HCT116 (cell line): ENCODE results near the gene CSH2. TPM values are rescaled to one million over a fixed set of nuclear protein-coding genes. Genes with fewer than 3 reads are reported as not detected.
"Not testable (repeated sequence)": the region's sequence is repeated elsewhere in the genome, so short reads cannot be mapped to it uniquely, and the experiment has no call there.

ENCODE experiments used
- ATAC-seq: fragments of 200-7000 bp; cut with Tn5 transposase; 2 replicates; pipeline ENCODE4 v1.9.1; 2020; ENCODE audit warnings: mild to moderate bottlenecking, moderate library complexity
- BruUV-seq: library from RNA; stranded (reverse); fragments of 400-500 nt; replicated peaks from 2 replicates; lab custom pipeline; 2021; lab: Mats Ljungman, UMichigan
- CTCF ChIA-PET: fragments of 300-600 bp; sonication (Branson Sonifier 250); formaldehyde crosslinking; loops from one replicate; lab custom pipeline; 2021; ENCODE audit warnings: antibody characterized with exemption; lab: Charles Lee
- POLR2A ChIA-PET: fragments of 300-600, 350-600 bp; sonication (Branson Sonifier 250); formaldehyde crosslinking; loops from one replicate; lab custom pipeline; 2021; ENCODE audit warnings: antibody characterized with exemption; lab: Charles Lee
- RAD21 ChIA-PET, 2 experiments: fragments of 300-600 bp; sonication (Branson Sonifier 250); formaldehyde crosslinking; loops; one replicate each; lab custom pipeline; 2023; ENCODE audit warnings: low total read pairs in 2 of 2; ENCODE audit not compliant: uncharacterized antibody in 2 of 2, unreplicated experiment in 2 of 2, low non-redundant PET in 1 of 2; lab: Charles Lee
- DNase-seq: peaks from one replicate; pipeline ENCODE4 v3.0.0-alpha.2; 2010; ENCODE audit warnings: low read depth, low spot score
- H2AFZ ChIP-seq: fragments of 200-600 bp; shearing (Covaris generic), sonication (generic); 2 replicates; pipeline ENCODE4 v1.6.1; 2017; ENCODE audit warnings: low read depth, mixed run types, mixed read lengths, antibody characterized with exemption, low read length; ENCODE audit not compliant: poor library complexity, severe bottlenecking
- H3K27ac ChIP-seq: 2 replicates; pipeline ENCODE4 v1.5.1; 2012; ENCODE audit warnings: low read depth, low read length
- H3K27me3 ChIP-seq: fragments of 200-600 bp; sonication (generic); 2 replicates; pipeline ENCODE4 v1.6.1; 2016; ENCODE audit warnings: mixed run types, low read length, mixed read lengths; ENCODE audit not compliant: insufficient read depth
- H3K36me3 ChIP-seq, 2 experiments: fragments of 200-500 bp in 1 of 2; fragments of 200-600 bp in 1 of 2; sonication (Bioruptor generic) in 1 of 2; sonication (generic) in 1 of 2; 2 replicates each; pipeline versions ENCODE4 v1.5.1 to v1.6.1; 2014 to 2016; ENCODE audit warnings: low read length in 2 of 2, inconsistent platforms in 1 of 2, mixed read lengths in 1 of 2, mixed run types in 1 of 2; ENCODE audit not compliant: insufficient read depth in 2 of 2, control insufficient read depth in 1 of 2
- H3K4me1 ChIP-seq, 2 experiments: fragments of 200-600 bp in 1 of 2; sonication (generic) in 1 of 2; 2 replicates each; pipeline versions ENCODE4 v1.5.1 to v1.6.1; 2012 to 2017; ENCODE audit warnings: low read length in 2 of 2, inconsistent platforms in 1 of 2, mild to moderate bottlenecking in 1 of 2, mixed read lengths in 1 of 2, mixed run types in 1 of 2, moderate library complexity in 1 of 2; ENCODE audit not compliant: insufficient read depth in 2 of 2, control insufficient read depth in 1 of 2
- H3K4me2 ChIP-seq: fragments of 200-600 bp; sonication (generic); 2 replicates; pipeline ENCODE4 v1.6.1; 2017; ENCODE audit warnings: mixed run types, low read length, mixed read lengths
- H3K4me3 ChIP-seq, 2 experiments: fragments of 200-600 bp in 1 of 2; sonication (generic) in 1 of 2; replicated peaks in 1 of 2; 2 replicates each; pipeline ENCODE4 v1.5.1; 2011 to 2016; ENCODE audit warnings: low read length in 2 of 2, control low read depth in 1 of 2, low read depth in 1 of 2, mild to moderate bottlenecking in 1 of 2, mixed read lengths in 1 of 2, mixed run types in 1 of 2
- H3K79me2 ChIP-seq: fragments of 200-600 bp; sonication (generic); 2 replicates; pipeline ENCODE4 v1.6.1; 2017; ENCODE audit warnings: mild to moderate bottlenecking, mixed run types, low read length, moderate library complexity, mixed read lengths; ENCODE audit not compliant: insufficient read depth
- H3K9ac ChIP-seq: fragments of 200-600 bp; sonication (generic); 2 replicates; pipeline ENCODE4 v1.6.1; 2016; ENCODE audit warnings: low read length, mixed read lengths
- H3K9me2 ChIP-seq: fragments of 200-600 bp; sonication (generic), shearing (Covaris generic); 2 replicates; pipeline ENCODE4 v1.6.1; 2017; ENCODE audit warnings: mixed run types, mild to moderate bottlenecking, moderate library complexity; ENCODE audit not compliant: insufficient read depth
- H3K9me3 ChIP-seq, 2 experiments: fragments of 200-500 bp in 1 of 2; fragments of 200-600 bp in 1 of 2; sonication (Bioruptor generic) in 1 of 2; sonication (generic) in 1 of 2; 2 replicates each; pipeline ENCODE4 v1.6.1; 2014 to 2017; ENCODE audit warnings: low read length in 2 of 2, mixed read lengths in 2 of 2, inconsistent platforms in 1 of 2, low read depth in 1 of 2, mild to moderate bottlenecking in 1 of 2, mixed run types in 1 of 2, moderate library complexity in 1 of 2; ENCODE audit not compliant: control insufficient read depth in 1 of 2, insufficient read depth in 1 of 2
- H4K20me1 ChIP-seq: fragments of 200-600 bp; sonication (generic), shearing (Covaris generic); 2 replicates; pipeline ENCODE4 v1.6.1; 2017; ENCODE audit warnings: mixed run types, mild to moderate bottlenecking, moderate library complexity; ENCODE audit not compliant: insufficient read depth
- CTCF ChIP-seq, 3 experiments: fragments of 200-600 bp in 1 of 3; sonication (generic) in 1 of 3; IDR thresholded peaks in 2 of 3; conservative IDR thresholded peaks in 1 of 3; 2 replicates each; pipeline ENCODE4 v1.5.1; 2012 to 2017; ENCODE audit warnings: low read depth in 2 of 3, low read length in 2 of 3, antibody characterized with exemption in 1 of 3, borderline replicate concordance in 1 of 3, control low read depth in 1 of 3, mild to moderate bottlenecking in 1 of 3, mixed read lengths in 1 of 3, mixed run types in 1 of 3, moderate library complexity in 1 of 3; ENCODE audit not compliant: insufficient read depth in 1 of 3
- RAD21 ChIP-seq: IDR thresholded peaks from 2 replicates; pipeline ENCODE4 v1.6.1; 2012; ENCODE audit warnings: low read depth, mild to moderate bottlenecking
- intact Hi-C: fragments of 100-400 bp; cut with micrococcal nuclease; formaldehyde crosslinking; loops from 2 replicates; pipeline ENCODE4 v1.10.0; 2022
- total RNA-seq: library from RNA; stranded (reverse); gene quantifications from one replicate; pipeline ENCODE4 v1.2.1, GENCODE V29; 2021; ENCODE audit not compliant: unreplicated experiment

CSH2 gene
- total RNA-seq, 1 experiment from 2014 or later = not detected

- CTCF ChIA-PET = interaction anchor here (1.1 to 1.7 kb wide), 5 partner anchors 10 to 264 kb away, joined by 3 to 6 read pairs (median 4); partner anchors contain the start of gene GH2
- BruUV-seq, POLR2A ChIA-PET, H3K9me3 ChIP-seq, H3K27me3 ChIP-seq, intact Hi-C loops, H3K27ac ChIP-seq, DNase-seq, H4K20me1 ChIP-seq, H3K9ac ChIP-seq, H3K4me3 ChIP-seq, H3K9me2 ChIP-seq, RAD21 ChIA-PET, H3K79me2 ChIP-seq, H3K36me3 ChIP-seq: not testable (repeated sequence)
- peak; percentile 75 for ATAC-seq
- H2AFZ ChIP-seq = peak overlapping the region; percentile 1
- TF ChIP-seq RAD21 (peak; percentile 24; the same call in 1 of the 2 replicates), CTCF (IDR thresholded peaks at IDR 0.05 in 2 of 3, conservative IDR thresholded peaks at IDR 0.05 in 1 of 3; ENCODE audit: borderline replicate concordance in 1 of 3, insufficient read depth in 1 of 3, low read depth in 2 of 3, low read length in 2 of 3) (peak; percentile 9 to 53 (median 51); a peak in 4 of 6 replicates)
- H3K4me1 ChIP-seq = peaks cover 0 to 13% of the 10 kb centered on the region in 2 experiments; a peak in 2 of 4 replicates
- peak overlapping the region; percentile 4 for H3K4me2 ChIP-seq
Measured at GRCh38 chr17:63869491-63870291, 3.8 kb downstream of the CSH2 start.

- peak; percentile 80 for ATAC-seq
- peak; percentile 1 to 38 (median 12); a peak in 4 of 6 replicates for TF ChIP-seq CTCF (IDR thresholded peaks at IDR 0.05 in 2 of 3, conservative IDR thresholded peaks at IDR 0.05 in 1 of 3; ENCODE audit: borderline replicate concordance in 1 of 3, insufficient read depth in 1 of 3, low read depth in 2 of 3, low read length in 2 of 3)
- CTCF ChIA-PET = interaction anchor here (0.7 to 2.3 kb wide), 17 partner anchors 10 to 508 kb away, joined by 3 to 12 read pairs (median 4); partner anchors contain the start of genes GH2 and SMARCD2
- intact Hi-C loops, H3K4me2 ChIP-seq, H3K79me2 ChIP-seq, H3K9ac ChIP-seq, H3K27ac ChIP-seq, H3K4me3 ChIP-seq, H3K9me3 ChIP-seq, H3K9me2 ChIP-seq, BruUV-seq, H3K36me3 ChIP-seq, H2AFZ ChIP-seq, H4K20me1 ChIP-seq, RAD21 ChIA-PET, H3K27me3 ChIP-seq, DNase-seq: not testable (repeated sequence)
- peaks cover 0 to 13% of the 10 kb centered on the region in 2 experiments; a peak in 2 of 4 replicates for H3K4me1 ChIP-seq
- POLR2A ChIA-PET = interaction anchor here (1.0 kb wide), 1 partner anchor 20 kb away, joined by 3 read pairs; no protein-coding TSS in a partner anchor
Measured at GRCh38 chr17:63866625-63867024, 6.9 kb downstream of the CSH2 start.
